ENCODE data around the gene CCHCR1. TPM values are rescaled to one million over a fixed set of nuclear protein-coding genes. Genes with fewer than 3 reads are reported as not detected.

Gene CCHCR1
- total and polyA plus RNA-seq, 2 experiments from 2014 or later, result 19.8 to 46.7 TPM

- Histone ChIP-seq H3K4me3 (no peak overlapping the region), H3K27ac (ENCODE audit: low read depth) (0 out of 2 replicates have a peak overlapping the region, but pooled peaks have one; percentile 14), H4K20me1 (replicated peaks; ENCODE audit: insufficient read depth) (no peaks in the 10 kb centered on the region), H3K36me3 (ENCODE audit: insufficient read depth) (no peaks in the 10 kb centered on the region), H3K9me2 (ENCODE audit: insufficient read depth) (no peaks in the 10 kb centered on the region), H3F3A (replicated peaks; ENCODE audit: low read depth) (no peaks in the 10 kb centered on the region), H3K27me3 (ENCODE audit: insufficient read depth) (no peaks in the 10 kb centered on the region), H3K4me1 (ENCODE audit: insufficient read depth) (peaks cover 44% of the 10 kb centered on the region), H3K79me2 (replicated peaks; ENCODE audit: insufficient read depth) (no peaks in the 10 kb centered on the region; the same call in 1 of the 2 replicates), H2AFZ (no peak overlapping the region), H3K4me2 (no peak overlapping the region)
- TF ChIP-seq ZNF331 (CRISPR knock-in tag; IDR thresholded peaks at IDR 0.05; ENCODE audit: low read depth), result no peak
- no peak for TF ChIP-seq ZNF462 (CRISPR knock-in tag; IDR thresholded peaks at IDR 0.05)
- no peak for TF ChIP-seq POLR2AphosphoS5 (IDR thresholded peaks at IDR 0.05; ENCODE audit: low read depth)
- TF ChIP-seq JUNB (IDR thresholded peaks at IDR 0.05; ENCODE audit: unreplicated experiment), result no peak
- TF ChIP-seq EZH2 (IDR thresholded peaks at IDR 0.05; ENCODE audit: low read depth, unreplicated experiment), result no peak
- TF ChIP-seq NANOG (IDR thresholded peaks at IDR 0.05; ENCODE audit: borderline replicate concordance), result no peak
- no peak for TF ChIP-seq EZH2phosphoT487 (IDR thresholded peaks at IDR 0.05; ENCODE audit: unreplicated experiment)
- TF ChIP-seq ETS1 (IDR thresholded peaks at IDR 0.05), result no peak
- no peak for TF ChIP-seq STAT1 (IDR thresholded peaks at IDR 0.05; ENCODE audit: unreplicated experiment)
- no peak for TF ChIP-seq REST (IDR thresholded peaks at IDR 0.05; ENCODE audit: unreplicated experiment)
- no peak for TF ChIP-seq CTCF (conservative IDR thresholded peaks at IDR 0.05; ENCODE audit: low read depth in 2 of 2)
- TF ChIP-seq ZNF114 (CRISPR knock-in tag; IDR thresholded peaks at IDR 0.05), result no peak
- no peak for TF ChIP-seq CREB1 (CRISPR knock-in tag; IDR thresholded peaks at IDR 0.05; ENCODE audit: low read depth)
- Mint-ChIP-seq H3K27ac (no peak overlapping the region), H3K4me3 (no peak overlapping the region), H3K9me3 (peaks cover 6% of the 10 kb centered on the region; the same call in 2 of the 3 replicates), H3K36me3 (ENCODE audit: low read depth) (peaks cover 6% of the 10 kb centered on the region; the same call in 2 of the 3 replicates), H3K4me1 (peaks cover 32% of the 10 kb centered on the region), H3K27me3 (ENCODE audit: insufficient read depth, low read depth, poor library complexity) (peaks cover 8% of the 10 kb centered on the region)
- no peak for DNase-seq (ENCODE audit: low spot score)
- ATAC-seq, result no peak
Measured at GRCh38 chr6:31187780-31188194, 30.2 kb upstream of the CCHCR1 start.
